Upper lobe of right lung (tissue), 1 donor: ENCODE data around the gene ACSBG1. TPM values are rescaled to one million over a fixed set of nuclear protein-coding genes. Genes with fewer than 3 reads are reported as not detected.
A peak's percentile ranks its signal among the peaks of the same experiment; 100 is the strongest.

Source experiments
- ATAC-seq: fragments of 200-7000 bp; cut with Tn5 transposase; one replicate; pipeline ENCODE4 v1.9.1; 2020; ENCODE audit warnings: mild to moderate bottlenecking, moderate library complexity
- DNase-seq: peaks from one replicate; pipeline ENCODE4 v3.0.0-alpha.2; 2020
- H3K27ac ChIP-seq: fragments of 200-600 bp; one replicate; pipeline ENCODE4 v1.8.0; 2022
- H3K27me3 ChIP-seq: fragments of 200-600 bp; one replicate; pipeline ENCODE4 v1.8.0; 2022; ENCODE audit warnings: mild to moderate bottlenecking
- H3K36me3 ChIP-seq: fragments of 200-600 bp; one replicate; pipeline ENCODE4 v1.8.0; 2022
- H3K4me1 ChIP-seq: fragments of 200-600 bp; one replicate; pipeline ENCODE4 v1.8.0; 2022
- H3K4me3 ChIP-seq: fragments of 200-600 bp; one replicate; pipeline ENCODE4 v1.8.0; 2022; ENCODE audit warnings: mild to moderate bottlenecking
- H3K9me3 ChIP-seq: fragments of 200-600 bp; one replicate; pipeline ENCODE4 v1.8.0; 2022
- intact Hi-C: fragments of 100-400 bp; cut with DNase I; formaldehyde crosslinking; loops from one replicate; pipeline ENCODE4 v1.11.0; 2022
- total RNA-seq: library from RNA; stranded (reverse); fragmentation: NEBNext Ultra II Directional; extraction: Animal tissue kit (Norgen Biotek cat#: 25700); gene quantifications from one replicate; pipeline ENCODE4 v1.2.1, GENCODE V29; 2021
- TF ChIP-seq, protein P1 (sequence below): fragments of 200-600 bp; IDR thresholded peaks from one replicate; pipeline ENCODE4 v1.8.0; 2022; ENCODE audit warnings: antibody characterized with exemption
- donor health status: DM: no; HTN: yes; CAD: no; lungs with severe emphysema.

The ACSBG1 gene
- total RNA-seq, 1 donor from 2014 or later, result not detected

DNA sequence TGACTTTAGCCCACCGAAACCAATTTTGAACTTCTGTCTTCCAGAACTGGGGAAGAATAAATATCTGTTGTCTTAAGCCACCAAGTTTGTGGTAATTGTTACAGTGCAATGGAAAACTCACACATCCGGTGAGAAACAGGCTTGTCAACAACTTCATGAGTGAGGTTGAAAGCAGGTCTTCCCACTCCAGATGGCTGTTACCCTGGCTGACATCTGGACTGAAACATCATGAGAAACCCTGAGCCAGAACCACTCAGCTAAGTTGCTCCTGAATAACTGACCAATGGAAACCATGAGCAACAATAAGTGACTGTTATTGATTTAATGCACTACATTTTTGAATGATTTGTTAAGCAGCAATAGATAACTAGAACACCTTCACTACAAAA lies 10.3 kb downstream of the ACSBG1 start:
- ATAC-seq (no peak), DNase-seq (no peak)
- H3K27me3 ChIP-seq, result no peaks in the 10 kb centered on the region
- H3K4me1 ChIP-seq, result no peaks in the 10 kb centered on the region
- H3K36me3 ChIP-seq, result no peaks in the 10 kb centered on the region
- TF ChIP-seq, protein P1, sequence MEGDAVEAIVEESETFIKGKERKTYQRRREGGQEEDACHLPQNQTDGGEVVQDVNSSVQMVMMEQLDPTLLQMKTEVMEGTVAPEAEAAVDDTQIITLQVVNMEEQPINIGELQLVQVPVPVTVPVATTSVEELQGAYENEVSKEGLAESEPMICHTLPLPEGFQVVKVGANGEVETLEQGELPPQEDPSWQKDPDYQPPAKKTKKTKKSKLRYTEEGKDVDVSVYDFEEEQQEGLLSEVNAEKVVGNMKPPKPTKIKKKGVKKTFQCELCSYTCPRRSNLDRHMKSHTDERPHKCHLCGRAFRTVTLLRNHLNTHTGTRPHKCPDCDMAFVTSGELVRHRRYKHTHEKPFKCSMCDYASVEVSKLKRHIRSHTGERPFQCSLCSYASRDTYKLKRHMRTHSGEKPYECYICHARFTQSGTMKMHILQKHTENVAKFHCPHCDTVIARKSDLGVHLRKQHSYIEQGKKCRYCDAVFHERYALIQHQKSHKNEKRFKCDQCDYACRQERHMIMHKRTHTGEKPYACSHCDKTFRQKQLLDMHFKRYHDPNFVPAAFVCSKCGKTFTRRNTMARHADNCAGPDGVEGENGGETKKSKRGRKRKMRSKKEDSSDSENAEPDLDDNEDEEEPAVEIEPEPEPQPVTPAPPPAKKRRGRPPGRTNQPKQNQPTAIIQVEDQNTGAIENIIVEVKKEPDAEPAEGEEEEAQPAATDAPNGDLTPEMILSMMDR, result no peak
- no peak overlapping the region for H3K4me3 ChIP-seq
- intact Hi-C loops, result no loop called here
- no peak overlapping the region for H3K27ac ChIP-seq
- H3K9me3 ChIP-seq, result no peaks in the 10 kb centered on the region

DNA sequence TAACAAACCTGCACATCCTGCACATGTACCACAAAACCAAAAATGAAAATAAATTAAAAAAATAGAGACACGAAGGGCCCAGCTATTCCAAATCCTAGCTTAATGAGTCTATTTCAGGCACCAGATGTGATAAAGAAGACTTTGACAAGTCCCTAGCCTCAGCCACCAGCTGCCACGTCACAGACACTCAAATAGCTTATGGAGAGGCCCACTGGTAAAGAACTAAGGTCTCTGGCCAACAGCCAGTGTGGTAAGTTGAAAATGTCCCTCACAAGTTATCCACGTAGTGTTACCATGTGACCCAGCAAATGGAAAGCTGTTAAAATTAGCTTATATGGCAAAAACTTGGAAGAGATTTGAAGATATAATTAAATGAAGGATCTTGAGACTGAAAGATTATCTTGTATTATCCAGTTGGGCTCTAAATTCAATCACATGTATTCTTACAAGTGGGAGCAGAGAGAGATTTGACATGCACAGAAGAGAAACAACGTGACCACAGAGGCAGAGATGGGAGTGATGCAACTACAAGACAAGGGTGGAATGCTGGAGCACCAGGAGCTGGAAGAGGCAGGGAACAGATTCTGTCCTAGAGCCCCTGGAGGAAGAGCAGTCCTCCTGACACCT lies 10.9 kb downstream of the ACSBG1 start:
- H3K27me3 ChIP-seq, result no peaks in the 10 kb centered on the region
- no peaks in the 10 kb centered on the region for H3K4me1 ChIP-seq
- H3K27ac ChIP-seq, result no peak overlapping the region
- intact Hi-C loops, result no loop called here
- H3K36me3 ChIP-seq, result no peaks in the 10 kb centered on the region
- TF ChIP-seq, protein P1, result no peak
- H3K9me3 ChIP-seq, result no peaks in the 10 kb centered on the region
- DNase-seq (no peak), ATAC-seq (no peak)
- H3K4me3 ChIP-seq, result no peak overlapping the region

DNA sequence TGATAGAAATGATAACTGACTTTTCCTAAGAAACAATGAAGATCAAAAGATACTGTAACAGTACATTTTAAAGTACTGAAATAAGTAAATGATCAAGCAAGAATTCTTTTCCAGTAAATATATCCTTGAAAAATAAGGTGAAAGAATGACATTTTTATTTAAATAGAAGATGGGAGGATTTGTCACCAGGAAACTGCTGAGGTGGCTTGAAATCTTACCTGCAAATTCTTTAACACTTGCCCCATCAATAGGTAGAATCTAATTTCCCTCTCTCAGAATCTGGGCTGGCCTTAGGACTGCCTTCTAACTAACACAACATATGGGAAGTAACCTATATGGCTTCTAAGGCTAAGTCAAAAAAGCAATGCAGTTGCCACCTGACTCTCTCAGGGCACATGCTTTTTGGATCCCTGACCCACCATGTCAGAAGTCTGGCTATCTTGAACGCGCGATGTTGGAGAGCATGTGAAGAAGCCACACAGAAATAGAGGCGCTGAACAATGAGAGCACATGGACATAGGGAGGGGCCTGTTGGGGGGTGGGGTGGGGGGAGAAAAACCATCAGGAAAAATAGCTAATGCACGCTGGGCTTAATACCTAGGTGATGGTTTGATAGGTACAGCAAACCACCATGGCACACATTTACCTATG lies 11.5 kb downstream of the ACSBG1 start:
- no peak for ATAC-seq
- Histone ChIP-seq H3K9me3 (no peaks in the 10 kb centered on the region), H3K27ac (no peak overlapping the region), H3K4me1 (no peaks in the 10 kb centered on the region), H3K27me3 (no peaks in the 10 kb centered on the region), H3K4me3 (no peak overlapping the region), H3K36me3 (no peaks in the 10 kb centered on the region)
- TF ChIP-seq, protein P1, result no peak
- no peak for DNase-seq
- intact Hi-C loops, result no loop called here

DNA sequence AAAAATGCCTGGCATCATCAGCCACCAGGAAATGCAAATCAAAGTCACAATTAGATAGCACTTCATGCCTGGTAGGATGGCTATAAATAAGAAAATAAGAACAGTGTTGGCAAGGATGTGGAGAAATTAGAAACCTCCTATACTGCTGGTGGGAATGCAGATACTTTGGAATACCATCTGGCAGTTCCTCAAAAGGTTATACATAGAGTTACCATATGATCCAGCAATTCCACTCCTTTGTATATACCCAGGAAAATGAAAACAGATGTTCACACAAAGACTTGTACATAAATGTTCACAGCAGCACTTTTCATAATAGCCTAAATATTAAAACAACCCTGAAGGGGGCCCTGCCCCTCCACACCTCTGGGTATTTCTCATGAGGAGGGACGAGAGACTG lies 13.7 kb downstream of the ACSBG1 start:
- H3K4me1 ChIP-seq, result no peaks in the 10 kb centered on the region
- no peaks in the 10 kb centered on the region for H3K27me3 ChIP-seq
- H3K4me3 ChIP-seq, result no peak overlapping the region
- H3K9me3 ChIP-seq, result no peaks in the 10 kb centered on the region
- no peaks in the 10 kb centered on the region for H3K36me3 ChIP-seq
- intact Hi-C loops, result no loop called here
- ATAC-seq (no peak), DNase-seq (no peak)
- H3K27ac ChIP-seq, result no peak overlapping the region
- TF ChIP-seq, protein P1, result no peak

DNA sequence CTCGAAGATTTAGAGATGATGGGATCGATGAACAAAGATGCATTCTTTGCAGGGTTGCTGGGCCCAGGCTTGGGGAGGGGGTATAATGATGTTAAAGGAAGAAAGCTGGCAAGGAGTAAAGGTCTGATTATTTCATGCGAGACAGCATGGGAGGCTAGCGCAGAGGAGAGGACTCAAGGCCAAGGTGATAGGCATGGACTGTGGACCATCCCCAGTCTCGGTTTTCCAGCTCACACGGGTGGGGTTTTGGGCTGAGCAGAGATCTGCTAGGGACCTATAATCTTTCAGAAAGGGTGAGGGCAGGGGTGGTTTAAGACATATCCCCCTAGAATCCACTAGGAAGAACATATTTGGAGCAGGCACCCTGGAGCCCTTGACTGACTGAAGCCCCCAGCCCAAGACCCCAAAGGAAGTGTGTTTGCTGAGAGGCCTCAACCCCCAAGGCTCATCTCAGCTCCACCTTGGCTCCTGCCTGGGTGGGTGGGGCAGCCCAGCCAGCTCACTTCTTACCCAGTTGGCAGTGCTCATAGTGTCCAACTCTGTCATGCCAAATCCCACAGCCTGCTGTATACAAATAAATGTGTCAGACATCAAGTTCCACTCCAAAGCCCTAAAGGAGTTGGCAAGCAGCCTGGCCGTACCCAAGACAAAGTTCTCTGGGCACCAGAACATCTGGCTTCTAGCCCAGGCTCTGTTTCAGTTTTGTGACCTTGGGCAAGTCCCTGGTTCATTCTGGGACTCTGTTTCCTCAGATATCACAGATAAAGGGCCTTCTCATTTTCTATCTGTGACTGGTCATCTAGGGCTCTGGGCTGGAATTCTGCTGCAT lies 17.9 kb downstream of the ACSBG1 start:
- intact Hi-C loops, result no loop called here
- TF ChIP-seq, protein P1, result no peak
- H3K4me3 ChIP-seq, result no peak overlapping the region
- H3K36me3 ChIP-seq, result no peaks in the 10 kb centered on the region
- no peak overlapping the region for H3K27ac ChIP-seq
- no peak for DNase-seq
- peak; percentile 80 for ATAC-seq
- H3K27me3 ChIP-seq, result no peaks in the 10 kb centered on the region
- H3K4me1 ChIP-seq, result no peaks in the 10 kb centered on the region
- H3K9me3 ChIP-seq, result no peaks in the 10 kb centered on the region
